GM19328 (cell line): ENCODE results near the gene HES2.
"Not testable (repeated sequence)": the region's sequence is repeated elsewhere in the genome, so short reads cannot be mapped to it uniquely, and the experiment has no call there.

Source experiments
- ATAC-seq: cut with Tn5 transposase; IDR thresholded peaks from one replicate; pipeline ENCODE4 v1.9.1; 2021; ENCODE audit warnings: mild to moderate bottlenecking, moderate library complexity; ENCODE audit not compliant: unreplicated experiment

HES2 gene

DNA sequence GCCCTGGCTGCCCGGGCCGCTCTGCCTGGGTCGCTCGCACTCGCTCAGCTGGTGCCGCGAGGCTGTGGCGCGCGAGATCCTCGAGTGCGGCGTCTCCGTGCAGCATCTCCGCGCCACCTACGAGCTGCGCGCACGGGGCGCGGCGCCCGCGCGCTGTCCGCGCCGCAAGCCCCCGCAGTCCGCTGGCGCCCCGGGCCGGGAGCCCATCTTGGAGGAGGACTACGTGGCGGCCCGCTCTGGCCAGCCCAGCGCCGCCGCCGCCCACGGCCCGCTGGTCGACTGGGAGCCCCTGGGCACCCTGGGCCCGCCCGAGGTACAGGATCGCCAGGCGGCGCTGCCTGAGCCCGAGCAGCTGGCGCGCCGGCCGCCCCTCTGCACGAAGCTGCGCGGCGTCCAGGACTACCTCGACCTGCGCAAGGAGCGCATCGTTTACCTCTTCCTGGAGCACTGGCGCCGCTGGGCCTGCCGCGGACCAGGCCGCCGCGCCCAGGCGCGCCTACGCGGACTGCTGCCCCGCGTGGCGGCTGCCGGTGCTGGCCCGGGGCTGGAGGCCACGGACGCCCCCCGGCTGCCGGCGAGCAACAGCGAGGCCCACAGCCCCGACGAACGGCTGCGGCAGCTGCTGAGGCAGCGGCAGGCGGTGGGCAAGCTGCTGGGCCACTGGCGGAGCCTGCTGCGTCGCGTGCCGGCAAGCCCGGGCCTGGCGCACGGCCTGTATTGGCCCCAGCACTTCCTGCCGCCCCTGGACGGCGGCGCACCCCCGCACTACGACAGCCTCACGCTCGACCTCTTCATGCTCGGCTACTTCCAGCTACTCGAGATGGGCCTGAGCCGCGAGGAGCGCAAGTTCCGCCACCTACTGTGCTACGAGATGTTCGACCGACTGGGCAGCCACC, 35.4 kb upstream of the HES2 start:
- ATAC-seq = no peak

DNA sequence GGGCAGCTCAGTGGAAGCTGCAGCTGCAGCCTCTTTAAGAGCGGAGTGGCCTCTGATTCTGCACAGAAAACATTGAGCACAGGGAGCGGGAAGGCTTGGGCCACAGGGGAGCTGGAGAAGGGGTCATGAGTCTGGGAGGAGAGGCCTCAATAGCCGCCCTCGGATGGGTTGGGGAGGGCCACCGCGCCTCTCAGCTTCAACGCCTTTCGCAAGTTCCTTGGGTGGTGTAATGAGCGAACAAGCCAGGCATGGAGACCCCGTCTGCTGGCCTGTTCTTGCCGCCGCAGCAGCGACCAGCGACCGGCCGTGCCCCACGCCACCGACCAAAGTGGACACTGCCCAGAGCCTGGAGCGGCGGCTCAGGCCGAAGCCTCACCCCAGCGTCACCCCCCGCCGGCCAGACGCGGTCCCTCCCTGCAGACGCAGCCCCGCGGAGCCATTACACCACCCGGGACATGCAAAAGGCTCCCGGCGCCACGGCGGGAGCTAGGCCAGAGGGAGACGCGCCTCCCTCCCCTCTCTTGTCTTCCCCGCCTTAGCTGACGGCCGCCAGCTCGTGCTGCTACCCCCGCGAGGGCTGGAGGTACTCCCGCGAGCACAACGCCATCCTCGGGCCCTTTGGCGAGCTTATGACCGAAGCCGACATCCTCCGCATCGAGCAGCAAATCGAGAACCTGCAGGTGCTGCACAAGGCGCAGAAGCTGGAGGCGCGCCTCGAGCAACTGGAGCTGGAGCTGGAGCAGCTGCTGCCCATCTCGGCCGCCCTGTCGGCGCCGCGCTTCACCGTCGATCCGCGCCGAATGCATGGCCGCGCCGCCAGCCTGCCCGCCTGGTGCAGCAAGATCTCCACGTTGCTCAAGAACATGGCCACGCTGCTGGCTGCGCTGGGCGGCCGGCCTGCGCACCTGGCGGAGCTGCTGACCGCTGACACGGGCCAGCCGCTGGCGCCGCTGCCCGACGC, 34.5 kb upstream of the HES2 start:
- ATAC-seq = not testable (repeated sequence)

DNA sequence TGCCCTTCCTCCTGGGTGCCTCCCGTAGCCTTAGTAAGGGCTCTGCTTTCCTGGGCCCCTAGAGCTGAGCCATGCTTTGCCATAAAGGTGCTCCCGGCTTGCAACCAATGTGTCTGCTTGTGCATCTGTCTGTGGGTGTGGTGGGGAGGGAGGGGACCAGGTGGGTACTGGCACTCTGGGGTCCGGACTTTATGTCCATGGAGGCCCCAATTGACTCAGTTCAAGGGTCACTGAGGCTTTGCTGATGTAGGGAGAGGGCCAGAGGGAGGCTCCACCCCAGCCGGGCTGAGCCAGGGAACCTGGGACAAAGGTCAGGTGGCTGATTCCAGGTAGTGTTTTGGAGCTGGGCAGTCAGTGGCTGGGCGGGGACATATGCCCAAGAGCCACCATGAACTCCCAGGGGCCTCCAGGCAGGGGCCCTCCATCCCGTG, 31.2 kb upstream of the HES2 start:
- no peak for ATAC-seq

DNA sequence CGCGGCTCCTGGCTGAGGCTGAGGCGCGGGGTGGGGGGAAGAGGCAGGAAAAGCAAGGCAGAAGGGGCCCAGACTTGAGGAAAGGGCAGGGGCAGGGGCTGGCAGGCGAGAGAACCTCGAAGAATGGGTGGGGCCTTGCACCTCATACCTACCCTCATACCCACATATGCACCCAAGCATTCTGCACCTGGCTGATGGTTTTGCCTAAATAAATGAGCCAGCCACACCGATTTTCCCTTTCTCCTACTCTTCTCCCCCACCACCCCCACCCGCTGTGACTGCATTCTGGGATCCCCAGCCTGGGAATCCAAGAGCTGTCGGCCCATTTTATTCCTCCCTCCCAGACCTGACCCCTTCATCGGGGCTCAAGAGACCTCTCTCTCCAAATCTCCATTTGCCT, 30.8 kb upstream of the HES2 start:
- not testable (repeated sequence) for ATAC-seq

DNA sequence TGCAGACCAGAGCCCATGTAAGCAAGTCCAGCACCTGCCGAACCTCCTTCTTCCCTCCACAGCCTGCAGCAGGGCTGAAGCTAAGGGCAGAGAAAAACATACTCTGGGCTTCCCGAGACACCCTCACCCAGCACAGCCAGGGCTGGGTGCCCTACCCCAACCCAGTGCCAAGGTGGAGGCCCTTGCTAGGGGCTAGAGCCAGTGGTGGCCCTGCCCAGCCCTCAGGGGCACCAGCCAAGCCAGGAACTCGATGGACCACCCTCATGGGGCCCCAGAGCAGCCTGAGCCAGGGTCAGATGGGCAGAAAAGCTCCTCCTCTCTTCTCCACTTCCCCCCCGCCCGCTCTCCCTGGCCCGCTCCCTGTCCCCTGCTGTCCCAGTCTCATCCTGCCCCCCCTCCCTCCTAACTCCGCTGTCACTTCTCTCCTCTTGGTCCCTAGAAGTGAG, 30.3 kb upstream of the HES2 start:
- no peak for ATAC-seq

DNA sequence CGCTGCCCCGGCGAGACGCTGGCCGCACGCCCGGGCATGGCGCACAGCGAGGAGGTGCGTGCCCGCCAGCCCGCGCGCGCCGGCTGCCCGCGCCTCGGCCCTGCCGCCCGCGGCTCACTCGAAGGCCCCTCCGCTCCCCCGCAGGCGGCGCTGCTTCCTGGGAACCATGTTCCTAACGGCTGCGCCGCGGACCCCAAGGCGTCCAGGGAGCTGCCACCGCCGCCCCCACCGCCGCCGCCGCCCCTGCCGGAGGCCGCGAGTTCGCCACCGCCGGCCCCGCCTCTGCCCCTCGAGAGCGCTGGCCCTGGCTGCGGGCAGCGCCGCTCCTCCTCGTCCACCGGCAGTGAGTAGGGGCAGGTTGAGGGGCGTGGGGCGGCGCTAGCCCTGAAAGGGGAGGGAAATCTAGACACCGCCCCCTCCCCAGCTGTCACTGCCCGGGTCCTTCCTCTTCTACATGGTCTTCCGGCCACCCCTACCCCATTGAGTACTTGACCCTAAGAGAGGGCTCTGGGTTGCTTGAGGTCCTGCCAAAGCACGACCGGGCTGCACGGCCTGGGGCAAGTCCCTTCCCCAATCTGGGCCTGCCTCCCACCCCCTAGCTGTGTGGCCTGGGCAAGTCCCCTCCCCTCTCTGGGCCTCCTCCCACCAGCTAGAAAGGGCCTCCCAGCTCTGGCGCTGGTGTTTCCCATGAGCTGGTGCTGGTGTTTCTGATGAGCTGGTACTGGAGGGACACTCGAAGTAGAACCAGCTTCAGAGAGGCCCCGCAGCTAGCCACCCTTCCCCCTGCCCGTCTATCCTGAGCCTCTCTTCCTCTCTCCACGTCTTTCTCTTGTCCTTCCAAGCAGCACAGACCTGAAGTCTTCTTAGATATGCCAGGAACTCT, 29.3 kb upstream of the HES2 start:
- no peak for ATAC-seq

DNA sequence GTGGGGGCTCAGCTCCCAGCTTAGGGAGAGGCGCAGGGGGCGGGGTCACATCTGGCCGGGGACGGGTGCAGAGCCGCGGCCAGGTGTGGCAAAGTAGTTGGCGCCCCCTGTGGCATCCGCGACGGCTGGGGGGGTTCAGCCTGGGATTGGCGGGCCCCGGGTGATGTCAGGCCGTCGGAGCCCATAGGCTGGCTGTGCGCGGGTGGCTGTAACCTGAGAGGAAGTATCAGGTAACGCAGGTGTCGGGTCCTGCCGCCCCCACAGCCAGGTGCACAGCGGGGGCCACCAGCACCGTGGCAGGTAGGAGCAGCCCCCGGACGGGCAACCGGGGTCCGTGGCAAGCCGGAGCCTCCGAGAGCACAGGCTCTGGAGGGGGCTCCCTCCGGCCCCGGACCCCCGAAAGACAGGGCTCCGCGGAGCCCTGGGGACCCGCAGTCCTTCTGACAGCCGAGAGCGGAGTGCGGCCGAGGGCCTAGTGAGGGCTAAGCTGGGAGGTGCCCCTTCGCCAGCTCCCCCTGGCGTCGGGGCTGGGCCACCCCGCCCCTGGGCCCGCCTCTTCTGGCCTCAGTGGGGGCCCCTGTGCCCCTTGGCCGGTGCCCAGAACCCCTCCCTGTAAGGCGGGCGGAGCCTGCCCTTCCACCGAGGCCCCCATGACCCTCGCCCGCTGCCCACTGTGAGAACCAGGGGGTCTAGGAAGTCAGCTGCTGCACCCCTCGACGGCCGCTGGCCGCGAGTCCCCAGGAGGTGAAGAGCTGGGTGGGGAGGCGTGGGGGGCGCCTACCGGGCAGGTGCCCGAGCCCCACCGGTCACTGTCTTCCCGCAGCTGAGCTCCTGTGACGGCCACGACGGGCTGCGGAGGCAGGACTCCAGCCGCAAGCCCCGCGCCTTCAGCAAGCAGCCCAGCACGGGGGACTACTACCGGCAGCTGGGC, 28.4 kb upstream of the HES2 start:
- no peak for ATAC-seq

DNA sequence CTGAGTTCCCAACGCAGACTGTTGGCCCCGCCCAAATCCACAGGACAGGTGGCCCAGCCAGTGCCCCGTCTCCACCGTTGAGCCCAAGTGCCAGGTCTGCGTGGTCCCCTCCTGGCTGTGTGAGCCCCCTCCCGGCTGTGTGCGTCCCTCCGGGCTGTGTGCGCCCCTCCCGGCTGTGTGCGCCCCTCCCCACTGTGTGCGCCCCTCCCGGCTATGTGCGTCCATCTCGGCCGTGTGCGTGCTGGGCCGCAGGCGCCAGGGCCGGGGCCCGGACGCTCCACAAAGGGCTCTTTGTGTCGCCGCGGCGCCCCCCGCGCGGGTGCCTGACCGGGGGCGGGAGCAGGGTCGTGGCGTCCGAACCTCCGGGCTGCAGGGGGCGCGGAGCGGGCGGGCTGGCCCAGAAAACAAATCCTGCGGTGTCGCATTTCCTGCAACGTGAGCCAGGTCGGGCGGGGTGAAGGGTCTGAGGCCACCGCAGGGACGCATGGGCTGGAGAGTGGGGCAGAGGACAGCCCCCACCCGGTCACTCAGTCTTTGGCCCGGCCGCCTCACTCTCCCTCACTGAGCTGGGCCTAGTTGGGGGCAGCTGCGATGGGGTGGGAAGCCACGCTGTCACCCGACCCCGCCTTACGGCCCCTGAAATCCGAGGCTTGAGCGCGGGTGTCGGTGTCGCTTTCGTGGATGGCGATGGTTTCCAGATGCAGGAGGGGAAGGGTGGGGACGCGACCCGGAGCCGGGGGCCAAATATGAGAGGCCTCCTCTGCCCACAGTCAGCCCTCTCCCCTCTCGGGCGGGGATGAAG, 27.5 kb upstream of the HES2 start:
- no peak for ATAC-seq

DNA sequence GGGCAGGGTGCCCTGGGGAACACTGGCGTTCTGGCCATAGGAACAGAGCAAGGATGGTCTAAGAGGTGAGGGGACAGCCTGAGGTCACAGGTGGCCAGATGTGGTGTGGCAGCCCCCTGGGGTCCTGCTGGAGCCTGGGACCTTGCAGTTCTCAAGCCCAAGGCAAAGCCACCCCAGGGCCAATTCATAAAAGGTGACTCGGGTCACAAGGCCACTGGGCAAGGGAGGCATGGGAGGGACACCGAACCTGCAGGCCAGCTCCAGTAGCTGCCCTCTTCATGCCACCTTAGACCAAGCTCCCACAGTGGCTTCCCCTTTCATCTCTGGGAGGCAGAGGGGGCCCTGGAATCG, 26.9 kb upstream of the HES2 start:
- ATAC-seq = no peak

DNA sequence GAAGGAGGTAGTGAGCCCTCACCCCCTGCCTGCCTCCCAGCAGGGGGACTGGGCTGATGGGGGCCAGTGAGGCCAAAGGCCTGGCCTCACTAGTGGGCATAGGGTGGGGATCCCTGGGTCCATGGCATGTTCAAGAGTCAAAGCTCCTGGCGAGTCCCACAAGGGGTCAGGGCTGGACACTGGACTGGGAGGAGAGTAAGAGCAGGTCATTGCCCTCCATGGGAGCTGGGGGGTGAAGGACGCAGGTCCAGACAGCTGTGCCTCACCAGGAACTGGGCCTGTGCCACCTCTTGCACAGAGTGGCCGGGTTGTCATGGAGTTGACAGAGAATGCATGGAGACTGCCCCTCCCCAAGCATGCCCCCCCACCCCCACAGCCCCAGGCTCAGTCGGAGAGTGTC, 26.2 kb upstream of the HES2 start:
- ATAC-seq = not testable (repeated sequence)

DNA sequence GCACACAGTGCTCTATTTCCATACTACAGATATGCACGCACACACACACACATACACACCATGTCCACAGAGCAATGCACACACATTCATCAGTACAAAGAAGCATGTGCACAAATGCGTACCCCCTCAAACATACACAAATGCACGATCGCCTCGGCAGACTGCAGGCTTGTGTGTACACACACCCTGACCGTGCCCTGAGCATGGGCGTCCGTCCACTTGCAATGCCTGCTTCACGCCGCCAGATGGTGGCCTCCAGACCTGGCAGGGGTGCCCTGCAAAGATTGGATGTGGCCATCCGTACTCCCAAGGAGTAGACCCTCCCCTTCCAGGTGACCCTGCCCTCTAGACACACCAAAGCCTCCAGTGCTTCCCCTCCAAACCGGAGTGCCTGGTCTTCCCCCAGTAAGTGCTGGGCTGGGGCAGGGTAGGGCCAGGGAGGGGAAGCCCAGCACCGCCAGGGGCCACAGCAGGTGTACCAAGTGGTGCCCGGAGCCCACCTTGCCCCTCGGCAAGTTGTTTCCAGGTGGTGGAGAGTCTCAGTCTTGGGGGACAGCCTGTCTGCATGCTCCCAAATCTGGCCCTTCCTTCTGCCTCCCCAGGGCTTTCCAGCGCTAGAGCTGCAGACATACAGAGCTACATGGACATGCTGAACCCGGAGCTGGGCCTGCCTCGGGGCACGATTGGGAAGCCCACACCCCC, 25.5 kb upstream of the HES2 start:
- no peak for ATAC-seq

DNA sequence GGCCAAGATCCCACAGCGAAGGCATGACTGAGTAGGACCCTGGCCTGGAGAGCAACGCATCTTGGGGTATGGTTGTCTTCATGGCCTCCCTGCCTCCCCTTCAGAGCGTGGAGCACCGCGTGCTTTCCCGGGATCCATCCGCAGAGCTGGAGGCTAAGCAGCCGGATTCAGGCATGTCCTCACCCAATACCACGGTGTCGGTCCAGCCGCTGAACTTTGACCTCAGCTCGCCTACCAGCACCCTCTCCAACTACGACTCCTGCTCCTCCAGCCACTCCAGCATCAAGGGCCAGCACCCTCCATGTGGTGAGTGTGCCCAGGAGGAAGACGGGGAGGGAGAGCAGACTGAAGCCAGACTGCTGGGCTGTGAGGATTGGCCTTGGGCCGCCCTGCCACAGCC, 24.7 kb upstream of the HES2 start:
- ATAC-seq = no peak

DNA sequence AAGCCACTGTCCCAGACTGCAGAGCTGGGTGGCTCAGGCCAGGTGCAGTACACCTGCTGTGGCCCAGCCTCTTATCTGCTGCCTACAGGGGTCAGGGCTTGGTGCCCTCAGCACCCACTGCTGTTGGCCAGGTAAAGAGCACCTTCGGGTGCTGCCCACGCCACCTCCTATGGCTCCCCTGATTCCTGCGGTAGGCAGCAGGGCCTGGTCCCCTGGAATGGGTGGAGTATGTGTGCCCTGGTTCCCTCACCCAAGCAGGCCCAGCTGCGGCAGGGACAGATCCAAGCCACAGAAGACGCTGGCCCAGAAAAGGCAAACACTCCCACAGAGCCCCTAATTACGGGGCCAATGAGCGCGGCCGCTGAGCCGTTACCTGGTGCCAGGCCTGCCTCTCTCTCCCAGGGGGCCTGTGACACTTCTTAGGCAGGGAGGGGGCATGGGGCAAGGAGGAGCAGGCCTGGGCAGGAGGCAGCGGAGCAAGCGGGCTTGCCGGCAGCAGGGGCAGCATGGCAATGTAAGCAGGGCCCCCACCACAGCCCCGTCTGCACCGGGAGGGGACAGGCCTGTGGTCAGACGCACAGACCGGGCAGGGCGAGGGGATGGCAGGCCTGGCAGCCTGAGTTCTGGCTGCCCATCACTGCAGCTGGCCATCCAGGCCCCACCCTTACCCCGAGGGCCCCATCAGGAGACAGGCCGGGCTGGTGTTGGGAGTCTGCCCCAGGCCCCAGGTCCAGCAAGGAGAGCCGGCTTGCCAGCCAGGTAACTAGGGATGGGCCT, 23.8 kb upstream of the HES2 start:
- no peak for ATAC-seq

DNA sequence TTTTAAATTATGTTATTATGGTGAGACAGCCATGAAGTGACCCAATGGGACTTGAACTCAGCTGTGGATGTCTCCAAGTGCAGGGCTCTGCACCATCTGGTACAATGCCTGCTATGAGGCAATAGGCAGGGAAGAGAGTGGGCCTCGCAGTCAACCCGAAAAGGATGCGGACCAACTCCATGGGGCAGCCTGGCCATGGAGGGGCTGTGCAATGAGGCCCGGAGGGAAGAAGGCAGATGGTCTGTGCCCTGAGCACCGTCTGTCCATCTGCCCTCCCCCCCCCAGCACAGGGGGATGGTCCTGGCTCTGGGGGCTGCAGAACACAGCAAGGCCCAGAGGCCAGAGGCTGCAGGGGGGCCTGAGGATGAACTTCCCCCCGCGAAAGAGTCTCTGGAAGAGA, 21.9 kb upstream of the HES2 start:
- no peak for ATAC-seq

DNA sequence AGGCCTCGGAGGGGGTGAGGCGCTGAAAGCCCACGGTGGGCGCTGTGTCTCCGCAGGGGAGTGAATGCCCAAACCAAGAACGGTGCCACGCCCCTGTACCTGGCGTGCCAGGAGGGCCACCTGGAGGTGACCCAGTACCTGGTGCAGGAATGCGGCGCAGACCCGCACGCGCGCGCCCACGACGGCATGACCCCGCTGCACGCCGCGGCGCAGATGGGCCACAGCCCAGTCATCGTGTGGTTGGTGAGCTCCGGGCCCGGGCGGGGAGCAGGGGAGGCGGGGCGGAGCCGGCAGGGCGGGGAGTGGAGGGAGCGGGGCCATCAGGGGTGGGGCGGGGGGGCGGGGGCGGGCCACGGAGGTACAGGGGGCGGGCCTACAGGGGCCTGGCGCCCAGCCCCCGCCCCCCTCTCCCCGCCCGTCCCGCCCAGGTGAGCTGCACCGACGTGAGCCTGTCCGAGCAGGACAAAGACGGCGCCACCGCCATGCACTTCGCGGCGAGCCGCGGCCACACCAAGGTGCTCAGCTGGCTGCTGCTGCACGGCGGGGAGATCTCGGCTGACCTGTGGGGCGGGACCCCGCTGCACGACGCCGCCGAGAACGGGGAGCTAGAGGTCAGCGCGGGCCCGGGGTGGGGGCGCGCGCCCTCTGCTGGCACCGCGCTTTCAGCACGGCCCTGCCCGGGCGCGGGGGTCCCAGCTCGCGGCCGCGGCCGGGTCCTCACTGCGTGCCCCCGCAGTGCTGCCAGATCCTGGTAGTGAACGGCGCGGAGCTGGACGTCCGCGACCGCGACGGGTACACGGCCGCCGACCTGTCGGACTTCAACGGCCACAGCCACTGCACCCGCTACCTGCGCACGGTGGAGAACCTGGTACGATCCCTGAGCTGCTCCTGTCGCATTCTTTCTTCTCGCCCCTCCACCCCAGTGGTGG, 20.7 kb upstream of the HES2 start:
- ATAC-seq = no peak

DNA sequence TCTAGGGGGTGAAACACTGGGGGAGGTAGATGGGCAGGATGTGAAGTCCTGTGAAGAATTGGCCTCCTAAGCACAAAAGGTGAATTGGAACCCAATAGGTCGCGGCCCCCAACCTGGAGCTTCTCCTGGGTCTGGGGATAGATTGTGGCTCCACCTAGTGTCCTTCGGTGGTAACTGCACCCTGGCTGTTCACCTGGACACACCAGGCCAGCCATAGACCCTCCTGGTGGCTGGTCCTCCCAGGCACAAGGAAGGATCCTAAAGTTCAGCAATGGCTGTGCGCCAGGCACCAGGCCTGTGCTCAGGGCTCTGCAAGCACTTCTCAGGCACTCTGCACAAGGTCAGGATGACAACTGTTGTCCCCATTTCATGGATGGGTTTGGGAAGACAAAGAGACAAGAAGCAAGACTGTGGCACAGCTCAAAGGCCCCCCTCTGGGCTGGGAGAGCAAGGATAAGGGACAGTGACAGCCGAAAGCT, 18.4 kb upstream of the HES2 start:
- ATAC-seq = no peak
